ENCODE measurements around the gene METTL17. TPM values are rescaled to one million over a fixed set of nuclear protein-coding genes. Genes with fewer than 3 reads are reported as not detected.

The METTL17 gene
- polyA plus RNA-seq, 1 donor from 2014 or later: 231 TPM

- H3K9ac ChIP-seq (ENCODE audit: low read length): no peak overlapping the region
- no peak overlapping the region for H3K4me3 ChIP-seq (ENCODE audit: low read length)
- no peaks in the 10 kb centered on the region for H3K27me3 ChIP-seq (ENCODE audit: insufficient read depth, low read depth, low read length)
- H3F3A ChIP-seq (ENCODE audit: insufficient read depth, low read length, poor library complexity, severe bottlenecking): no peaks in the 10 kb centered on the region
- H3K9me2 ChIP-seq (ENCODE audit: insufficient read depth, low read length): no peaks in the 10 kb centered on the region
- H2AFZ ChIP-seq (ENCODE audit: low read depth, low read length): no peak overlapping the region
- no peak overlapping the region for H3K4me2 ChIP-seq (ENCODE audit: low read length)
- no peaks in the 10 kb centered on the region for H3K9me3 ChIP-seq (ENCODE audit: low read length)
- no peaks in the 10 kb centered on the region for H3K79me2 ChIP-seq (replicated peaks; ENCODE audit: insufficient read depth, low read length)
- H3K27ac ChIP-seq (ENCODE audit: low read length): no peak overlapping the region
- H4K20me1 ChIP-seq (ENCODE audit: insufficient read depth): no peaks in the 10 kb centered on the region
- no peaks in the 10 kb centered on the region for H3K36me3 ChIP-seq (ENCODE audit: insufficient read depth, low read length)
- TF ChIP-seq EZH2 (IDR thresholded peaks at IDR 0.05; ENCODE audit: borderline replicate concordance, insufficient read depth, low read length, poor library complexity, severe bottlenecking) (no peak), POLR2AphosphoS5 (IDR thresholded peaks at IDR 0.05) (no peak), TAF1 (IDR thresholded peaks at IDR 0.05; ENCODE audit: low read depth) (no peak), MXI1 (conservative IDR thresholded peaks at IDR 0.05; ENCODE audit: poor library complexity, severe bottlenecking) (no peak), RAD21 (conservative IDR thresholded peaks at IDR 0.05) (no peak), REST (IDR thresholded peaks at IDR 0.05; ENCODE audit: borderline replicate concordance) (no peak), EP300 (conservative IDR thresholded peaks at IDR 0.05; ENCODE audit: poor library complexity, severe bottlenecking) (no peak), SMC3 (conservative IDR thresholded peaks at IDR 0.05; ENCODE audit: poor library complexity) (no peak), CTCF (IDR thresholded peaks at IDR 0.05; ENCODE audit: poor library complexity, severe bottlenecking) (no peak)
Measured at GRCh38 chr14:21018286-21018685, 28.5 kb downstream of the METTL17 start.

- peaks cover 5% of the 10 kb centered on the region for H3K27me3 ChIP-seq (ENCODE audit: insufficient read depth, low read depth, low read length)
- no peak overlapping the region for H3K4me2 ChIP-seq (ENCODE audit: low read length)
- no peaks in the 10 kb centered on the region for H4K20me1 ChIP-seq (ENCODE audit: insufficient read depth)
- H3K9me3 ChIP-seq (ENCODE audit: low read length): no peaks in the 10 kb centered on the region
- H3K27ac ChIP-seq (ENCODE audit: low read length): no peak overlapping the region
- H3K79me2 ChIP-seq (replicated peaks; ENCODE audit: insufficient read depth, low read length): no peaks in the 10 kb centered on the region
- H3K9ac ChIP-seq (ENCODE audit: low read length): no peak overlapping the region
- no peaks in the 10 kb centered on the region for H3K9me2 ChIP-seq (ENCODE audit: insufficient read depth, low read length)
- no peak overlapping the region for H2AFZ ChIP-seq (ENCODE audit: low read depth, low read length)
- H3K36me3 ChIP-seq (ENCODE audit: insufficient read depth, low read length): no peaks in the 10 kb centered on the region
- H3K4me3 ChIP-seq (ENCODE audit: low read length): no peak overlapping the region
- TF ChIP-seq EP300 (conservative IDR thresholded peaks at IDR 0.05; ENCODE audit: poor library complexity, severe bottlenecking) (no peak), RAD21 (conservative IDR thresholded peaks at IDR 0.05) (no peak), MXI1 (conservative IDR thresholded peaks at IDR 0.05; ENCODE audit: poor library complexity, severe bottlenecking) (no peak), CTCF (IDR thresholded peaks at IDR 0.05; ENCODE audit: poor library complexity, severe bottlenecking) (no peak), POLR2AphosphoS5 (IDR thresholded peaks at IDR 0.05) (no peak), EZH2 (IDR thresholded peaks at IDR 0.05; ENCODE audit: borderline replicate concordance, insufficient read depth, low read length, poor library complexity, severe bottlenecking) (no peak), SMC3 (conservative IDR thresholded peaks at IDR 0.05; ENCODE audit: poor library complexity) (no peak), TAF1 (IDR thresholded peaks at IDR 0.05; ENCODE audit: low read depth) (no peak), REST (IDR thresholded peaks at IDR 0.05; ENCODE audit: borderline replicate concordance) (no peak)
- no peaks in the 10 kb centered on the region for H3F3A ChIP-seq (ENCODE audit: insufficient read depth, low read length, poor library complexity, severe bottlenecking)
Measured at GRCh38 chr14:21018781-21019180, 29.0 kb downstream of the METTL17 start.

Data from neural cell (in vitro differentiated cells).